NCI-H2107 (cell line): ENCODE measurements around the gene DIRAS2.

Source experiments
- DNase-seq: peaks from one replicate; lab custom pipeline; 2025; lab: John Stamatoyannopoulos, UW

The DIRAS2 gene

GRCh38 chr9:90612957-90613356 lies 29.7 kb downstream of the DIRAS2 start:
- DNase-seq: no peak

- DNase-seq: no peak
Measured at GRCh38 chr9:90611568-90611967, 31.1 kb downstream of the DIRAS2 start.

GRCh38 chr9:90611121-90611520 lies 31.5 kb downstream of the DIRAS2 start:
- no peak for DNase-seq

- DNase-seq: no peak
Measured at GRCh38 chr9:90607701-90608516, 34.7 kb downstream of the DIRAS2 start.

- no peak for DNase-seq
Measured at GRCh38 chr9:90600029-90600428, 42.6 kb downstream of the DIRAS2 start.

GRCh38 chr9:90598191-90598590 lies 44.4 kb downstream of the DIRAS2 start:
- DNase-seq: no peak

GRCh38 chr9:90593646-90594045 lies 49.0 kb downstream of the DIRAS2 start:
- no peak for DNase-seq

GRCh38 chr9:90580576-90580975 lies 62.0 kb downstream of the DIRAS2 start:
- no peak for DNase-seq

GRCh38 chr9:90579181-90579580 lies 63.4 kb downstream of the DIRAS2 start:
- no peak for DNase-seq

- DNase-seq: no peak
Measured at GRCh38 chr9:90578126-90578815, 64.4 kb downstream of the DIRAS2 start.

GRCh38 chr9:90569511-90569910 lies 73.1 kb downstream of the DIRAS2 start:
- no peak for DNase-seq

GRCh38 chr9:90568667-90569066 lies 74.0 kb downstream of the DIRAS2 start:
- peak; percentile 23 for DNase-seq

GRCh38 chr9:90562229-90562628 lies 80.4 kb downstream of the DIRAS2 start:
- DNase-seq: no peak
